Measurements from ENCODE around the gene IPO4.

GRCh38 chr14:24147761-24148428 lies 40.7 kb downstream of the IPO4 start:
- TF ChIP-seq CTCF (IDR thresholded peaks at IDR 0.05; ENCODE audit: low read depth, low read length, missing input control) (no peak), EGR1 (IDR thresholded peaks at IDR 0.05; ENCODE audit: low read depth in 2 of 2) (no peak), RAD21 (IDR thresholded peaks at IDR 0.05) (no peak), TAF1 (conservative IDR thresholded peaks at IDR 0.05) (no peak), MAX (IDR thresholded peaks at IDR 0.05) (no peak), REST (IDR thresholded peaks at IDR 0.05) (no peak), NR2F2 (IDR thresholded peaks at IDR 0.05) (no peak), HNF4A (conservative IDR thresholded peaks at IDR 0.05) (no peak), RXRA (IDR thresholded peaks at IDR 0.05) (no peak), SP1 (IDR thresholded peaks at IDR 0.05) (no peak), ZBTB33 (IDR thresholded peaks at IDR 0.05) (no peak), FOXA1 (IDR thresholded peaks at IDR 0.05) (no peak), YY1 (IDR thresholded peaks at IDR 0.05) (no peak)

Data from liver (tissue), 3 donors.